Epithelial cell of proximal tubule (primary cell): ENCODE measurements around the gene SAYSD1. TPM values are rescaled to one million over a fixed set of nuclear protein-coding genes. Genes with fewer than 3 reads are reported as not detected.

Experiments used
- DNase-seq: peaks from one replicate; pipeline ENCODE4 v3.0.0-alpha.2; 2011; ENCODE audit warnings: low read depth
- H3K4me3 ChIP-seq: 2 replicates; pipeline ENCODE4 v1.5.1; 2011; ENCODE audit warnings: low read depth, mild to moderate bottlenecking, low read length
- CTCF ChIP-seq: conservative IDR thresholded peaks from 2 replicates; pipeline ENCODE4 v1.5.1; 2012; ENCODE audit warnings: low read depth, mild to moderate bottlenecking, low read length
- total RNA-seq: library from RNA; depleted of rRNA; stranded (reverse); fragments of >200 nt; gene quantifications from 2 replicates; pipeline ENCODE4 v1.2.3, GENCODE V29; 2015

SAYSD1 gene
- total RNA-seq, 1 donor from 2014 or later: 15.7 TPM

GRCh38 chr6:39075807-39076622 lies 39.0 kb downstream of the SAYSD1 start:
- no peak for DNase-seq
- no peak overlapping the region for H3K4me3 ChIP-seq
- no peak for TF ChIP-seq CTCF

- TF ChIP-seq CTCF: no peak
- no peak overlapping the region for H3K4me3 ChIP-seq
- DNase-seq: no peak
These were observed 39.8 kb downstream of the SAYSD1 start for GRCh38 chr6:39075010-39075686.

GRCh38 chr6:39074486-39074885 lies 40.5 kb downstream of the SAYSD1 start:
- DNase-seq: no peak
- no peak for TF ChIP-seq CTCF
- H3K4me3 ChIP-seq: no peak overlapping the region

GRCh38 chr6:39073471-39074355 lies 41.3 kb downstream of the SAYSD1 start:
- no peak overlapping the region for H3K4me3 ChIP-seq
- no peak for DNase-seq
- no peak for TF ChIP-seq CTCF

GRCh38 chr6:39072830-39073229 lies 42.2 kb downstream of the SAYSD1 start:
- DNase-seq: no peak
- H3K4me3 ChIP-seq: no peak overlapping the region
- no peak for TF ChIP-seq CTCF

- no peak for DNase-seq
- H3K4me3 ChIP-seq: no peak overlapping the region
- no peak for TF ChIP-seq CTCF
These were observed 46.6 kb downstream of the SAYSD1 start for GRCh38 chr6:39068391-39068790.
